Measurements from ENCODE around the gene FAAP24. TPM values are rescaled to one million over a fixed set of nuclear protein-coding genes. Genes with fewer than 3 reads are reported as not detected.

Gene FAAP24
- total and polyA plus RNA-seq, 2 experiments from 2014 or later: 1.6 to 2.9 TPM

- no peaks in the 10 kb centered on the region for H3K27me3 ChIP-seq (ENCODE audit: insufficient read depth)
- no peaks in the 10 kb centered on the region for H3K9me2 ChIP-seq (ENCODE audit: insufficient read depth)
- no peak overlapping the region for H2AFZ ChIP-seq
- H3F3A ChIP-seq (replicated peaks; ENCODE audit: low read depth): no peaks in the 10 kb centered on the region
- Mint-ChIP-seq H3K4me3 (no peak overlapping the region), H3K4me1 (no peaks in the 10 kb centered on the region), H3K27me3 (ENCODE audit: insufficient read depth, low read depth, poor library complexity) (no peaks in the 10 kb centered on the region), H3K27ac (no peak overlapping the region), H3K36me3 (ENCODE audit: low read depth) (peaks cover 38% of the 10 kb centered on the region), H3K9me3 (no peaks in the 10 kb centered on the region)
- no peaks in the 10 kb centered on the region for H3K4me1 ChIP-seq (ENCODE audit: insufficient read depth)
- H3K4me2 ChIP-seq: no peak overlapping the region
- no peaks in the 10 kb centered on the region for H3K79me2 ChIP-seq (replicated peaks; ENCODE audit: insufficient read depth)
- H3K36me3 ChIP-seq (ENCODE audit: insufficient read depth): no peaks in the 10 kb centered on the region
- TF ChIP-seq ZNF114 (CRISPR knock-in tag; IDR thresholded peaks at IDR 0.05): no peak
- no peak for TF ChIP-seq ETS1 (IDR thresholded peaks at IDR 0.05)
- TF ChIP-seq EZH2 (IDR thresholded peaks at IDR 0.05; ENCODE audit: low read depth, unreplicated experiment): no peak
- TF ChIP-seq STAT1 (IDR thresholded peaks at IDR 0.05; ENCODE audit: unreplicated experiment): no peak
- TF ChIP-seq REST (IDR thresholded peaks at IDR 0.05; ENCODE audit: unreplicated experiment): no peak
- no peak for TF ChIP-seq JUNB (IDR thresholded peaks at IDR 0.05; ENCODE audit: unreplicated experiment)
- TF ChIP-seq POLR2AphosphoS5 (IDR thresholded peaks at IDR 0.05; ENCODE audit: low read depth): no peak
- TF ChIP-seq EZH2phosphoT487 (IDR thresholded peaks at IDR 0.05; ENCODE audit: unreplicated experiment): no peak
- TF ChIP-seq ZNF331 (CRISPR knock-in tag; IDR thresholded peaks at IDR 0.05; ENCODE audit: low read depth): no peak
- TF ChIP-seq CTCF (conservative IDR thresholded peaks at IDR 0.05; ENCODE audit: low read depth in 2 of 2): no peak
- TF ChIP-seq CREB1 (CRISPR knock-in tag; IDR thresholded peaks at IDR 0.05; ENCODE audit: low read depth): no peak
- no peak for TF ChIP-seq ZNF462 (CRISPR knock-in tag; IDR thresholded peaks at IDR 0.05)
- TF ChIP-seq NANOG (IDR thresholded peaks at IDR 0.05; ENCODE audit: borderline replicate concordance): no peak
- H3K27ac ChIP-seq (ENCODE audit: low read depth): no peak overlapping the region
- DNase-seq (ENCODE audit: low spot score) (no peak), ATAC-seq (no peak)
- no peaks in the 10 kb centered on the region for H4K20me1 ChIP-seq (replicated peaks; ENCODE audit: insufficient read depth)
- no peak overlapping the region for H3K4me3 ChIP-seq
These were observed 16.7 kb downstream of the FAAP24 start for GRCh38 chr19:32988724-32989123.
